NCI-H2227 treated with DMSO at 0.1 percent for 48 hours (cell line): ENCODE measurements around the gene RASL11A.
A peak's percentile ranks its signal among the peaks of the same experiment; 100 is the strongest.
"Not testable (repeated sequence)": the region's sequence is repeated elsewhere in the genome, so short reads cannot be mapped to it uniquely, and the experiment has no call there.

ENCODE experiments used
- DNase-seq: peaks from one replicate; lab custom pipeline; 2025; lab: John Stamatoyannopoulos, UW

The RASL11A gene

GRCh38 chr13:27269114-27269665 is 1.4 kb upstream of the RASL11A start:
- no peak for DNase-seq

GRCh38 chr13:27271570-27272096 is 1.0 kb downstream of the RASL11A start:
- no peak for DNase-seq

GRCh38 chr13:27273658-27274425 is 3.2 kb downstream of the RASL11A start:
- no peak for DNase-seq

GRCh38 chr13:27274631-27275030 is 4.0 kb downstream of the RASL11A start:
- DNase-seq = no peak

- DNase-seq = no peak
Measured at GRCh38 chr13:27276188-27276587, 5.6 kb downstream of the RASL11A start.

- no peak for DNase-seq
Measured at GRCh38 chr13:27279506-27279905, 8.9 kb downstream of the RASL11A start.

- DNase-seq = no peak
Measured at GRCh38 chr13:27280009-27280656, 9.5 kb downstream of the RASL11A start.

- no peak for DNase-seq
Measured at GRCh38 chr13:27280841-27281240, 10.2 kb downstream of the RASL11A start.

- no peak for DNase-seq
Measured at GRCh38 chr13:27281420-27281819, 10.8 kb downstream of the RASL11A start.

- no peak for DNase-seq
Measured at GRCh38 chr13:27283906-27284493, 13.4 kb downstream of the RASL11A start.

GRCh38 chr13:27288392-27288791 is 17.8 kb downstream of the RASL11A start:
- no peak for DNase-seq

GRCh38 chr13:27289011-27289665 is 18.5 kb downstream of the RASL11A start:
- DNase-seq = no peak

GRCh38 chr13:27290715-27291114 is 20.1 kb downstream of the RASL11A start:
- DNase-seq = no peak

- DNase-seq = not testable (repeated sequence)
Measured at GRCh38 chr13:27291967-27292366, 21.3 kb downstream of the RASL11A start.

GRCh38 chr13:27293076-27293691 is 22.6 kb downstream of the RASL11A start:
- DNase-seq = no peak

- DNase-seq = no peak
Measured at GRCh38 chr13:27293873-27294515, 23.4 kb downstream of the RASL11A start.

- no peak for DNase-seq
Measured at GRCh38 chr13:27295096-27295495, 24.5 kb downstream of the RASL11A start.

- no peak for DNase-seq
Measured at GRCh38 chr13:27295660-27296059, 25.0 kb downstream of the RASL11A start.

- no peak for DNase-seq
Measured at GRCh38 chr13:27296496-27296895, 25.9 kb downstream of the RASL11A start.

- DNase-seq = no peak
Measured at GRCh38 chr13:27298849-27299248, 28.2 kb downstream of the RASL11A start.

- peak; percentile 80 for DNase-seq
Measured at GRCh38 chr13:27300406-27300805, 29.8 kb downstream of the RASL11A start.
